K562 (cell line): ENCODE data around the gene SYNE2. TPM values are rescaled to one million over a fixed set of nuclear protein-coding genes. Genes with fewer than 3 reads are reported as not detected.

ENCODE experiments used
- ATAC-seq: fragments of 200-7000 bp; cut with Tn5 transposase; 3 replicates; pipeline ENCODE4 v1.9.1; 2020; ENCODE audit warnings: moderate library complexity
- BruUV-seq: library from RNA; stranded (reverse); fragments of 400-500 nt; replicated peaks from 2 replicates; lab custom pipeline; 2021; lab: Mats Ljungman, UMichigan
- CTCF ChIA-PET: fragments of 300-600 bp; formaldehyde crosslinking; extraction: SDS; loops from one replicate; lab custom pipeline; 2021; ENCODE audit warnings: low intra/inter-chr PET ratio; lab: Yijun Ruan, JAX
- POLR2A ChIA-PET: fragments of 300-600, 350-650 bp; sonication (Branson Sonifier 250); formaldehyde crosslinking; extraction: SDS; loops from one replicate; lab custom pipeline; 2021; ENCODE audit warnings: antibody characterized with exemption, inconsistent platforms; lab: Yijun Ruan, JAX
- DNase-seq, 4 experiments: peaks; one replicate each; pipeline versions ENCODE4 v3.0.0 to v3.0.0-alpha.2; 2011 to 2018; ENCODE audit warnings: low spot score in 3 of 4, mixed read lengths in 3 of 4; ENCODE audit errors: extremely low read depth in 1 of 4
- FAIRE-seq: peaks from 2 replicates; lab custom pipeline; 2011; peaks lifted over from hg19 to GRCh38; lab: Jason Lieb, UNC
- H2AFZ ChIP-seq: 2 replicates; pipeline ENCODE4 v1.6.0; 2011; ENCODE audit warnings: low read depth, low read length, control low read depth, inconsistent platforms
- H3K27ac ChIP-seq: fragments of 200-600 bp; 3 replicates; pipeline ENCODE4 v1.8.0; 2011; ENCODE audit warnings: low read depth, mild to moderate bottlenecking, control low read depth, inconsistent platforms, low read length, moderate library complexity, mixed read lengths; ENCODE audit errors: extremely low read depth
- H3K27me3 ChIP-seq, 2 experiments: fragments of 300-600 bp in 1 of 2; 2 replicates in 1 of 2; 3 replicates in 1 of 2; pipeline versions ENCODE4 v1.6.0 to v1.8.0; 2011; ENCODE audit warnings: inconsistent platforms in 2 of 2, low read length in 2 of 2, mild to moderate bottlenecking in 1 of 2, mixed read lengths in 1 of 2, moderate library complexity in 1 of 2; ENCODE audit not compliant: control insufficient read depth in 2 of 2, insufficient read depth in 2 of 2
- H3K36me3 ChIP-seq: fragments of 300-600 bp; 3 replicates; pipeline ENCODE4 v1.8.0; 2011; ENCODE audit warnings: mild to moderate bottlenecking, low read length, inconsistent platforms; ENCODE audit not compliant: control insufficient read depth, insufficient read depth
- H3K4me1 ChIP-seq, 2 experiments: fragments of 200-600 bp in 1 of 2; replicated peaks in 1 of 2; 2 replicates in 1 of 2; 3 replicates in 1 of 2; pipeline versions ENCODE4 v1.5.1 to v1.8.0; 2011; ENCODE audit warnings: inconsistent platforms in 2 of 2, low read length in 2 of 2, mild to moderate bottlenecking in 1 of 2, mixed read lengths in 1 of 2, moderate library complexity in 1 of 2; ENCODE audit not compliant: control insufficient read depth in 2 of 2, insufficient read depth in 2 of 2
- H3K4me2 ChIP-seq: 2 replicates; pipeline ENCODE4 v1.6.1; 2011; ENCODE audit warnings: low read length, control low read depth, inconsistent platforms, mixed read lengths; ENCODE audit not compliant: insufficient read depth
- H3K4me3 ChIP-seq: fragments of 200-600 bp; sonication (generic), shearing (Covaris generic); 2 replicates; pipeline ENCODE4 v1.5.1; 2016; ENCODE audit warnings: control low read depth, inconsistent platforms
- H3K79me2 ChIP-seq: fragments of 200-600 bp; 3 replicates; pipeline ENCODE4 v1.8.0; 2011; ENCODE audit warnings: low read length, inconsistent platforms; ENCODE audit not compliant: control insufficient read depth, insufficient read depth
- H3K9ac ChIP-seq, 2 experiments: 2 replicates each; pipeline versions ENCODE4 v1.6.0 to v1.6.1; 2011; ENCODE audit warnings: low read depth in 2 of 2, low read length in 2 of 2, control low read depth in 1 of 2, inconsistent platforms in 1 of 2, mild to moderate bottlenecking in 1 of 2, mixed read lengths in 1 of 2; ENCODE audit not compliant: insufficient read depth in 1 of 2
- H3K9me1 ChIP-seq: one replicate; pipeline ENCODE4 v1.6.0; 2011; ENCODE audit warnings: inconsistent platforms, mild to moderate bottlenecking, low read length, moderate library complexity; ENCODE audit not compliant: control insufficient read depth, insufficient read depth
- H3K9me3 ChIP-seq: replicated peaks from 2 replicates; pipeline ENCODE4 v1.5.1; 2011; ENCODE audit warnings: low read depth, low read length, inconsistent platforms; ENCODE audit not compliant: control insufficient read depth, insufficient read depth
- H4K20me1 ChIP-seq: replicated peaks from 2 replicates; pipeline ENCODE4 v1.6.1; 2011; ENCODE audit warnings: low read length, inconsistent platforms, mixed read lengths; ENCODE audit not compliant: control insufficient read depth, insufficient read depth
- CAMTA2 ChIP-seq: fragments of 250-450 bp; sonication (Bioruptor Pico); conservative IDR thresholded peaks from 2 replicates; pipeline ENCODE4 v1.5.1; 2022
- FOXP1 ChIP-seq: sonication (generic); formaldehyde crosslinking; IDR thresholded peaks from 2 replicates; pipeline ENCODE4 v1.8.0; 2022; ENCODE audit warnings: mild to moderate bottlenecking, missing genetic modification reagents
- KAT7 ChIP-seq: sonication (generic); formaldehyde crosslinking; IDR thresholded peaks from 2 replicates; pipeline ENCODE4 v1.8.0; 2022; ENCODE audit warnings: missing genetic modification reagents, mild to moderate bottlenecking, borderline replicate concordance
- NEUROD1 ChIP-seq: fragments of 150-350 bp; IDR thresholded peaks from 2 replicates; pipeline ENCODE4 v1.6.1; 2014; ENCODE audit warnings: borderline replicate concordance, low read length, low read depth; ENCODE audit not compliant: partially characterized antibody
- PURB ChIP-seq: sonication (generic); formaldehyde crosslinking; IDR thresholded peaks from 2 replicates; pipeline ENCODE4 v1.9.0; 2021; ENCODE audit warnings: low read depth, mild to moderate bottlenecking, missing genetic modification reagents
- SRF ChIP-seq, 2 experiments: fragments of 250-450, 450-650 bp in 1 of 2; sonication (Bioruptor Pico) in 1 of 2; sonication (generic) in 1 of 2; formaldehyde crosslinking; IDR thresholded peaks; 2 replicates each; pipeline versions ENCODE4 v1.5.0 to v1.5.1; 2020 to 2022; ENCODE audit warnings: mild to moderate bottlenecking in 1 of 2, missing genetic modification reagents in 1 of 2
- ZC3H8 ChIP-seq: fragments of 450-650 bp; IDR thresholded peaks from 2 replicates; pipeline ENCODE4 v1.6.1; 2017
- ZFP36 ChIP-seq: fragments of 150-350 bp; IDR thresholded peaks from 2 replicates; pipeline ENCODE4 v1.6.1; 2018; ENCODE audit warnings: low read length, low read depth; ENCODE audit not compliant: partially characterized antibody
- ZNF134 ChIP-seq: fragments of 250-450 bp; sonication (Bioruptor Pico); conservative IDR thresholded peaks from 2 replicates; pipeline ENCODE4 v1.4.0; 2020
- ZNF253 ChIP-seq: fragments of 250-450 bp; sonication (Bioruptor Pico); conservative IDR thresholded peaks from 2 replicates; pipeline ENCODE4 v1.6.1; 2021; ENCODE audit warnings: mild to moderate bottlenecking
- ZNF384 ChIP-seq: IDR thresholded peaks from 2 replicates; pipeline ENCODE4 v1.6.1; 2012; ENCODE audit warnings: low read depth, low read length, improper control_type of control experiment
- ZNF431 ChIP-seq: sonication (generic); formaldehyde crosslinking; IDR thresholded peaks from 2 replicates; pipeline ENCODE4 v1.8.0; 2022; ENCODE audit warnings: mild to moderate bottlenecking, missing genetic modification reagents
- ZNF766 ChIP-seq: fragments of 200-800 bp; sonication (Bioruptor generic); conservative IDR thresholded peaks from 2 replicates; pipeline ENCODE4 v1.6.1; 2016; ENCODE audit warnings: missing genetic modification characterization, missing compliant biosample characterization
- WGBS: fragments of 100-300 bp; shearing (Covaris generic); methylation state at CpG from one replicate; pipeline ENCODE4 v1.1.6; 2016; ENCODE audit warnings: low coverage, mixed read lengths; ENCODE audit not compliant: insufficient coverage; ENCODE audit errors: missing lambda C conversion rate; 5-methylcytosine and 5-hydroxymethylcytosine counted together
- in situ Hi-C: fragments of 300-500 bp; cut with MboI; formaldehyde crosslinking; loops from 4 replicates; pipeline ENCODE4 v1.15.0; 2018; ENCODE audit warnings: inconsistent platforms, mixed read lengths
- intact Hi-C: fragments of 100-400 bp; cut with micrococcal nuclease; formaldehyde crosslinking; loops from 2 replicates; pipeline ENCODE4 v1.14.2; 2022
- polyA plus RNA-seq, 8 experiments: library from polyadenylated mRNA; depleted of rRNA in 4 of 8; stranded (reverse) in 5 of 8; unstranded in 3 of 8; fragments of >200 nt; fragmentation: Nextera tagmentation in 2 of 8; fragmentation: Illumina TruSeq in 1 of 8; extraction: Ambion mirVana in 2 of 8; extraction: Trizol in 1 of 8; gene quantifications; 2 replicates each; pipeline versions ENCODE4 v1.2.1 to v1.2.3, GENCODE V29; 2011 to 2014; ENCODE audit warnings: inconsistent platforms in 1 of 8, missing spikeins in 1 of 8
- total RNA-seq, 7 experiments: library from RNA; depleted of rRNA in 6 of 7; stranded (reverse); fragments of >200 nt in 6 of 7; fragmentation: Illumina TruSeq in 2 of 7; extraction: Trizol in 2 of 7; gene quantifications; 2 replicates each; pipeline versions ENCODE4 v1.2.1 to v1.2.3, GENCODE V29; 2011 to 2021; ENCODE audit warnings: low replicate concordance in 1 of 7
- TF ChIP-seq, protein P1 (sequence below): sonication (generic); formaldehyde crosslinking; IDR thresholded peaks from 2 replicates; pipeline ENCODE4 v1.8.0; 2022; ENCODE audit warnings: missing genetic modification reagents, mild to moderate bottlenecking, borderline replicate concordance
- TF ChIP-seq, protein P2 (sequence below): fragments of 450-650 bp; formaldehyde crosslinking; conservative IDR thresholded peaks from 2 replicates; pipeline ENCODE4 v1.4.0; 2022; ENCODE audit warnings: mild to moderate bottlenecking, missing genetic modification characterization

SYNE2 gene
- total and polyA plus RNA-seq, 9 of the 15 experiments (the other 6 are each of a cell fraction or from before 2014, with no cell fraction given), result 0.06 to 0.53 (median 0.11) TPM

DNA sequence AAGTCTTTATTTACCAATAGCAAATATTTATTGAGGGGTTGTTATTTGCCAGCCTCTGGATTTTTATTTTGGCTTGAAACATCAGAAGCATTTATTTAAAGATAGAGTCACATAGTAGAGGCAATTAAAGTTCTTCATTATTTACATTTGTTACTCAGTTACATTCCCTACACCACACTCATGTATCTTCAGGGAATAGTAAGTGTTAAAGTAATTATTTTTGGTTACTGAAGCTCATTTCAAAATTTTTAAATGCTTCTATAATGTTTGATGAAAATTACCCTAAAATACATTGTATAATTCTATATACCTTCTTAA lies 235.8 kb downstream of the SYNE2 start (continued):
- no peak for TF ChIP-seq SRF (CRISPR knock-in tag; IDR thresholded peaks at IDR 0.05)
- no peak for TF ChIP-seq ZNF253 (CRISPR knock-in tag)

DNA sequence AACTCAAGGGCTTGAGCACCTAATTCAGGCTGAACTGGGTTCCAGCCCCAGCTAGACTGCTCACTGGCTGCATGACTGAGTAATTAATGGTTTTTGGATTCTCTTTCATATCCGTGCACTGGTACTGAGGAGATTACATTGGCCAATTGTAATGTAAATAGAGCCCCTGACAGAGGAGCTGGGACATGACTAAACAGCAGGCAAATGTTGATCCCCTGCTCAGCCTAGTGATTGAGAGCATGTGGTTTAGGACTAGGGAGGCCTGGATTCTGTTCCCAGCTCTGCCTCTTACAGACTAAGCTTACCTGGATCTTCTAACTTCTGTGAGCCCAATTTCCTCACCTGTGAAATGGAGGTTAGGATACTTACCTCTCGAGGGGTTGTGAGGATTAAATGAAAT lies 237.1 kb downstream of the SYNE2 start:
- WGBS, result 0% methylated on average over 2 of the region's 2 CpGs
- no peaks in the 10 kb centered on the region for H3K4me1 ChIP-seq
- H4K20me1 ChIP-seq, result no peaks in the 10 kb centered on the region
- ChIA-PET POLR2A (interaction anchor here (0.7 kb wide), 1 partner anchor 40 kb away, joined by 4 read pairs; no protein-coding TSS in a partner anchor), CTCF (no interaction called here)
- no peak overlapping the region for H3K9ac ChIP-seq
- H3K4me2 ChIP-seq, result no peak overlapping the region
- H3K36me3 ChIP-seq, result no peaks in the 10 kb centered on the region
- DNase-seq (no peak), ATAC-seq (no peak), FAIRE-seq (no peak)
- no peak overlapping the region for H2AFZ ChIP-seq
- intact Hi-C loops (no loop called here), in situ Hi-C loops (no loop called here)
- H3K4me3 ChIP-seq, result no peak overlapping the region
- H3K9me1 ChIP-seq, result no peaks in the 10 kb centered on the region
- TF ChIP-seq PURB (CRISPR knock-in tag) (no peak), NEUROD1 (no peak), ZC3H8 (no peak)
- no peaks in the 10 kb centered on the region; a peak in 1 of 5 replicates for H3K27me3 ChIP-seq
- BruUV-seq, result no TSS peak
- no peaks in the 10 kb centered on the region for H3K79me2 ChIP-seq
- H3K9me3 ChIP-seq, result no peaks in the 10 kb centered on the region
- no peak overlapping the region for H3K27ac ChIP-seq

DNA sequence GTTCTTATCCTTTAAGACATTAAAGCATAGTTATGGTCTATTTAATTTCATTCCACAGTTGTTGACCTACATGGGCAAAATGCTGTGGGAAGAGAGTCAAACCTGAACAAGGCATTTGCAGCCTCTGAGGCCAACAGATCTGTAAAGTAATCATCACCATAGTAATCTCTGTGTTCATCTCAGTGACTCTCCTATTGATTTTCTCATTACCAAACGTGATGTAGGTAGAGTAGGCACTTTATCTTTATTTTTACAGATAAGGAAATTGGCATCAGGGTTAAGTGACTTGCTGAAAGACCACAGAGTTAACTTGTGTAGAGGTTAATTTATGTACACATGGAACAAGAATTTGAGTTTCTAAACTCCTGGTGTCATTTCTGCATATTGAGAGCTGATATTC lies 238.4 kb downstream of the SYNE2 start:
- 0% methylated on average over 1 of the region's 1 CpG for WGBS
- H3K9ac ChIP-seq, result no peak overlapping the region
- no peak overlapping the region for H3K27ac ChIP-seq
- CTCF ChIA-PET, result no interaction called here
- intact Hi-C loops, result no loop called here
- no TSS peak for BruUV-seq
- in situ Hi-C loops, result no loop called here
- no peak for DNase-seq
- no peaks in the 10 kb centered on the region for H3K9me3 ChIP-seq
- H3K4me3 ChIP-seq, result no peak overlapping the region
- no peaks in the 10 kb centered on the region for H3K36me3 ChIP-seq
- no peak for ATAC-seq
- FAIRE-seq, result no peak
- H3K27me3 ChIP-seq, result no peaks in the 10 kb centered on the region; a peak in 1 of 5 replicates
- H4K20me1 ChIP-seq, result no peaks in the 10 kb centered on the region
- POLR2A ChIA-PET, result no interaction called here
- no peaks in the 10 kb centered on the region for H3K9me1 ChIP-seq
- no peaks in the 10 kb centered on the region for H3K4me1 ChIP-seq
- no peak overlapping the region for H2AFZ ChIP-seq
- no peaks in the 10 kb centered on the region for H3K79me2 ChIP-seq
- H3K4me2 ChIP-seq, result no peak overlapping the region
- TF ChIP-seq ZNF766 (CRISPR knock-in tag), result no peak
- no peak for TF ChIP-seq ZNF431 (CRISPR knock-in tag)
- no peak for TF ChIP-seq KAT7
- TF ChIP-seq, protein P1, sequence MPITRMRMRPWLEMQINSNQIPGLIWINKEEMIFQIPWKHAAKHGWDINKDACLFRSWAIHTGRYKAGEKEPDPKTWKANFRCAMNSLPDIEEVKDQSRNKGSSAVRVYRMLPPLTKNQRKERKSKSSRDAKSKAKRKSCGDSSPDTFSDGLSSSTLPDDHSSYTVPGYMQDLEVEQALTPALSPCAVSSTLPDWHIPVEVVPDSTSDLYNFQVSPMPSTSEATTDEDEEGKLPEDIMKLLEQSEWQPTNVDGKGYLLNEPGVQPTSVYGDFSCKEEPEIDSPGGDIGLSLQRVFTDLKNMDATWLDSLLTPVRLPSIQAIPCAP (CRISPR knock-in tag), result no peak
- TF ChIP-seq, protein P2, sequence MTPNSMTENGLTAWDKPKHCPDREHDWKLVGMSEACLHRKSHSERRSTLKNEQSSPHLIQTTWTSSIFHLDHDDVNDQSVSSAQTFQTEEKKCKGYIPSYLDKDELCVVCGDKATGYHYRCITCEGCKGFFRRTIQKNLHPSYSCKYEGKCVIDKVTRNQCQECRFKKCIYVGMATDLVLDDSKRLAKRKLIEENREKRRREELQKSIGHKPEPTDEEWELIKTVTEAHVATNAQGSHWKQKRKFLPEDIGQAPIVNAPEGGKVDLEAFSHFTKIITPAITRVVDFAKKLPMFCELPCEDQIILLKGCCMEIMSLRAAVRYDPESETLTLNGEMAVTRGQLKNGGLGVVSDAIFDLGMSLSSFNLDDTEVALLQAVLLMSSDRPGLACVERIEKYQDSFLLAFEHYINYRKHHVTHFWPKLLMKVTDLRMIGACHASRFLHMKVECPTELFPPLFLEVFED, result no peak
- no peak for TF ChIP-seq FOXP1 (CRISPR knock-in tag)
- no peak for TF ChIP-seq ZFP36
- TF ChIP-seq ZNF384, result no peak
- no peak for TF ChIP-seq ZNF134 (CRISPR knock-in tag)
- no peak for TF ChIP-seq CAMTA2
